NCI-H1105 (cell line): ENCODE data around the gene SMC4.

Experiments
- DNase-seq: peaks from one replicate; lab custom pipeline; 2025; lab: John Stamatoyannopoulos, UW

The SMC4 gene

GRCh38 chr3:160395297-160395696 is 4.2 kb upstream of the SMC4 start:
- DNase-seq, result peak; percentile 14

- DNase-seq, result no peak
Measured at GRCh38 chr3:160398820-160399124, 678 bp upstream of the SMC4 start.

GRCh38 chr3:160400030-160400701 is 716 bp downstream of the SMC4 start:
- DNase-seq, result peak; percentile 54

GRCh38 chr3:160400702-160401150 is 1.3 kb downstream of the SMC4 start:
- DNase-seq, result peak; percentile 13

- peak; percentile 19 for DNase-seq
Measured at GRCh38 chr3:160401291-160402095, 2.0 kb downstream of the SMC4 start.

GRCh38 chr3:160402221-160403027 is 3.0 kb downstream of the SMC4 start:
- no peak for DNase-seq

- DNase-seq, result peak; percentile 32
Measured at GRCh38 chr3:160403028-160403545, 3.6 kb downstream of the SMC4 start.

GRCh38 chr3:160403796-160404470 is 4.5 kb downstream of the SMC4 start:
- DNase-seq, result no peak

- no peak for DNase-seq
Measured at GRCh38 chr3:160409812-160410610, 10.6 kb downstream of the SMC4 start.

GRCh38 chr3:160412477-160412876 is 13.0 kb downstream of the SMC4 start:
- DNase-seq, result no peak

- peak; percentile 72 for DNase-seq
Measured at GRCh38 chr3:160413613-160414248, 14.3 kb downstream of the SMC4 start.

- DNase-seq, result no peak
Measured at GRCh38 chr3:160417311-160417710, 17.9 kb downstream of the SMC4 start.

- DNase-seq, result no peak
Measured at GRCh38 chr3:160427832-160428424, 28.5 kb downstream of the SMC4 start.

- DNase-seq, result no peak
Measured at GRCh38 chr3:160434071-160434470, 34.6 kb downstream of the SMC4 start.

- no peak for DNase-seq
Measured at GRCh38 chr3:160435095-160435494, 35.6 kb downstream of the SMC4 start.

- DNase-seq, result no peak
Measured at GRCh38 chr3:160435747-160436146, 36.3 kb downstream of the SMC4 start.

GRCh38 chr3:160437083-160437455 is 37.6 kb downstream of the SMC4 start:
- DNase-seq, result no peak

GRCh38 chr3:160440687-160441086 is 41.2 kb downstream of the SMC4 start:
- no peak for DNase-seq

GRCh38 chr3:160444411-160444810 is 45.0 kb downstream of the SMC4 start:
- no peak for DNase-seq

GRCh38 chr3:160445854-160446253 is 46.4 kb downstream of the SMC4 start:
- no peak for DNase-seq
